ENCODE data around the gene HSPBP1. TPM values are rescaled to one million over a fixed set of nuclear protein-coding genes. Genes with fewer than 3 reads are reported as not detected.

HSPBP1 gene
- total and polyA plus RNA-seq, 2 donors from 2014 or later, result 37.6 to 55.9 TPM

DNA sequence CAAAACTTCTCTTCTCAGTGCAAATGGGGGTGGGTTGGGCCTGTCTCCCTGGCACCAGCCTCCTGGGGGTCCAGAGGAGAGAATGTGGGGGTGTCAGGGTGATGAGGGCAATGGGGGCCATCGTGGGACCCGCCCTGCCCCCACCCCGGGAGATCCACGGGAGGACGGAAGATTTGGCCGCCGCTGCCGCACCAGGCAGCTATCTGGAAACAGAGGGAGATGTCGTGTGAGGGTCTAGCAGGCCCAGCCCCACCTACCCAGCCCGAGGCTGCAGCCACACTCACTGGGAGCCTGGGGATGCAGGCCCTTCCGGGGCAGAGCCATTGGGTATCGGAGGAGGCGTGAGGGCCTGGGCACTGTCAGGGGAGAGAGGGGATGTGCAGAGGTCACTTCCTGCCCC lies 49.6 kb downstream of the HSPBP1 start:
- FAIRE-seq, result no peak
- intact Hi-C loops (cut with DNase I), result no loop called here
- Histone ChIP-seq H3K27ac (ENCODE audit: low read depth in 2 of 2, low read length in 2 of 2) (no peak overlapping the region), H3K27me3 (ENCODE audit: control insufficient read depth, insufficient read depth, low read length) (no peaks in the 10 kb centered on the region), H3K36me3 (ENCODE audit: control insufficient read depth in 2 of 3, insufficient read depth in 3 of 3, low read length in 3 of 3) (peaks cover 6 to 24% (median 12%) of the 10 kb centered on the region in 3 donors), H3K4me3 (ENCODE audit: low read length in 3 of 3) (no peak overlapping the region), H3K9ac (ENCODE audit: low read length in 3 of 3) (no peak overlapping the region), H3K4me1 (ENCODE audit: control insufficient read depth in 2 of 3, insufficient read depth in 2 of 3, low read depth in 1 of 3, low read length in 3 of 3) (peaks cover 0 to 4% (median 3%) of the 10 kb centered on the region in 3 donors), H3K9me3 (ENCODE audit: control insufficient read depth in 2 of 3, insufficient read depth in 1 of 3, low read length in 3 of 3) (no peaks in the 10 kb centered on the region)
- no peak for DNase-seq
- TF ChIP-seq, protein P1, sequence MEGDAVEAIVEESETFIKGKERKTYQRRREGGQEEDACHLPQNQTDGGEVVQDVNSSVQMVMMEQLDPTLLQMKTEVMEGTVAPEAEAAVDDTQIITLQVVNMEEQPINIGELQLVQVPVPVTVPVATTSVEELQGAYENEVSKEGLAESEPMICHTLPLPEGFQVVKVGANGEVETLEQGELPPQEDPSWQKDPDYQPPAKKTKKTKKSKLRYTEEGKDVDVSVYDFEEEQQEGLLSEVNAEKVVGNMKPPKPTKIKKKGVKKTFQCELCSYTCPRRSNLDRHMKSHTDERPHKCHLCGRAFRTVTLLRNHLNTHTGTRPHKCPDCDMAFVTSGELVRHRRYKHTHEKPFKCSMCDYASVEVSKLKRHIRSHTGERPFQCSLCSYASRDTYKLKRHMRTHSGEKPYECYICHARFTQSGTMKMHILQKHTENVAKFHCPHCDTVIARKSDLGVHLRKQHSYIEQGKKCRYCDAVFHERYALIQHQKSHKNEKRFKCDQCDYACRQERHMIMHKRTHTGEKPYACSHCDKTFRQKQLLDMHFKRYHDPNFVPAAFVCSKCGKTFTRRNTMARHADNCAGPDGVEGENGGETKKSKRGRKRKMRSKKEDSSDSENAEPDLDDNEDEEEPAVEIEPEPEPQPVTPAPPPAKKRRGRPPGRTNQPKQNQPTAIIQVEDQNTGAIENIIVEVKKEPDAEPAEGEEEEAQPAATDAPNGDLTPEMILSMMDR (IDR thresholded peaks at IDR 0.05; ENCODE audit: borderline replicate concordance, extremely low read depth, insufficient read depth), result no peak

DNA sequence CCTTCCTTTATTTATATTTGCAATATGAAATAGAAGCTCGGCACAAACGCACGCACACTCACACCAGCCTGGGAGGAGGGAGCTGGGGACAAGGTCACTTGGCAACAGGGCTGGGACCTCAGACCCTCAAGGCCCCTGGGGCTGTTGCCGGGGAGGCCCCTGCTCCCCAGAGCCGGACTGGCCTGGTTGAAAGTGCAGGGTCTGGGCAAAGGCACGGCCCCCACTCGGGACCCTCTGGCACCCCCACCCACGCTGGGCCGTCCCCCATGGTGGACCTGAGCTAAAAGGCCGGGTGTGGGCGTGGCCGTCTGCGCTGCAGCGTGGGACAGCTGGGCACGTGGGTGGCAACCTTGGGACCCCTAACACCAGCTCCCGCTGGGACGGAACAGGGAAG lies 50.1 kb downstream of the HSPBP1 start:
- Histone ChIP-seq H3K36me3 (ENCODE audit: control insufficient read depth in 2 of 3, insufficient read depth in 3 of 3, low read length in 3 of 3) (peaks cover 6 to 20% (median 11%) of the 10 kb centered on the region in 3 donors), H3K9ac (ENCODE audit: low read length in 3 of 3) (no peak overlapping the region), H3K4me3 (ENCODE audit: low read length in 3 of 3) (no peak overlapping the region), H3K27ac (ENCODE audit: low read depth in 2 of 2, low read length in 2 of 2) (no peak overlapping the region), H3K4me1 (ENCODE audit: control insufficient read depth in 2 of 3, insufficient read depth in 2 of 3, low read depth in 1 of 3, low read length in 3 of 3) (peaks cover 0 to 4% (median 3%) of the 10 kb centered on the region in 3 donors), H3K27me3 (ENCODE audit: control insufficient read depth, insufficient read depth, low read length) (no peaks in the 10 kb centered on the region), H3K9me3 (ENCODE audit: control insufficient read depth in 2 of 3, insufficient read depth in 1 of 3, low read length in 3 of 3) (no peaks in the 10 kb centered on the region)
- DNase-seq, result no peak
- no peak for FAIRE-seq
- TF ChIP-seq, protein P1 (IDR thresholded peaks at IDR 0.05; ENCODE audit: borderline replicate concordance, extremely low read depth, insufficient read depth), result no peak
- intact Hi-C loops (cut with DNase I), result no loop called here

DNA sequence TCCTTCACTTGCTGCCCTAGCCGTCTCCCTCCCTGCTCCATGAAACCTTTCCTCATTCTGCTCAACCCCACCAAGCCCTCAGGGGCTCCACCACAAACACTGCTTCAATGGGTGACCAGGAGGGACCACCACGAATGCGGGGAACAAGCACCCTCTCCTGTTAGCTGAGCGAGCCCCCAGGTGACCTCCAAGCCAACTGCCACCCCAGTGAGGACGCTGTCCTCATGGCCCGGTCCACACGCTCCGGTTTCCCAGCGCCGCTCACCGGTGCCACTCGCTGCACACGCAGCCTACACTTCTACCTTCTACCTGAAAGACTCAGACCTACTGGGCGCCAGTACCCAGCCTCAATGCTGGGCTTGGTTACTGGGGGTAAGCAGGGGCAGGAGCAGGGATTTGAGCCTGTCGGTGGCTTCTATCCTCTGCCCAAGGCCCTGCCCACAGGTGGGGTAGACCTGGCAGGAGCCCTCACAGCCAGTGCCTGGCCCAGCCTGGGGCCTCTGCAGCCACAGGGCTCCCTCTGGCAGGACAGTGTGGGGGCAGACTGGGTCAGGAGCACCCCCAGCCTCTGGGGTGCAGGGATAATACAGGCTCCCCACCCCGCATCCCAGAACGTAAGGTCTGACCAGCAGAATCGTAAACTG lies 50.6 kb downstream of the HSPBP1 start:
- Histone ChIP-seq H3K9me3 (ENCODE audit: control insufficient read depth in 2 of 3, insufficient read depth in 1 of 3, low read length in 3 of 3) (no peaks in the 10 kb centered on the region), H3K27me3 (ENCODE audit: control insufficient read depth, insufficient read depth, low read length) (no peaks in the 10 kb centered on the region), H3K4me3 (ENCODE audit: low read length in 3 of 3) (no peak overlapping the region), H3K36me3 (ENCODE audit: control insufficient read depth in 2 of 3, insufficient read depth in 3 of 3, low read length in 3 of 3) (peaks cover 2 to 15% (median 7%) of the 10 kb centered on the region in 3 donors), H3K9ac (ENCODE audit: low read length in 3 of 3) (no peak overlapping the region), H3K27ac (ENCODE audit: low read depth in 2 of 2, low read length in 2 of 2) (no peak overlapping the region), H3K4me1 (ENCODE audit: control insufficient read depth in 2 of 3, insufficient read depth in 2 of 3, low read depth in 1 of 3, low read length in 3 of 3) (peaks cover 0 to 4% (median 3%) of the 10 kb centered on the region in 3 donors)
- TF ChIP-seq, protein P1 (IDR thresholded peaks at IDR 0.05; ENCODE audit: borderline replicate concordance, extremely low read depth, insufficient read depth), result no peak
- intact Hi-C loops (cut with DNase I), result no loop called here
- DNase-seq (no peak), FAIRE-seq (no peak)
